Measurements from ENCODE around the gene CACNA2D1.

The CACNA2D1 gene

GRCh38 chr7:82230811-82231581 lies 212.6 kb downstream of the CACNA2D1 start:
- TF ChIP-seq, protein P1, sequence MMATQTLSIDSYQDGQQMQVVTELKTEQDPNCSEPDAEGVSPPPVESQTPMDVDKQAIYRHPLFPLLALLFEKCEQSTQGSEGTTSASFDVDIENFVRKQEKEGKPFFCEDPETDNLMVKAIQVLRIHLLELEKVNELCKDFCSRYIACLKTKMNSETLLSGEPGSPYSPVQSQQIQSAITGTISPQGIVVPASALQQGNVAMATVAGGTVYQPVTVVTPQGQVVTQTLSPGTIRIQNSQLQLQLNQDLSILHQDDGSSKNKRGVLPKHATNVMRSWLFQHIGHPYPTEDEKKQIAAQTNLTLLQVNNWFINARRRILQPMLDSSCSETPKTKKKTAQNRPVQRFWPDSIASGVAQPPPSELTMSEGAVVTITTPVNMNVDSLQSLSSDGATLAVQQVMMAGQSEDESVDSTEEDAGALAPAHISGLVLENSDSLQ (IDR thresholded peaks at IDR 0.05): no peak
- TF ChIP-seq L3MBTL2 (conservative IDR thresholded peaks at IDR 0.05) (no peak), LEF1 (IDR thresholded peaks at IDR 0.05; ENCODE audit: borderline replicate concordance) (no peak), CTBP1 (IDR thresholded peaks at IDR 0.05; ENCODE audit: borderline replicate concordance) (no peak), FOXA1 (IDR thresholded peaks at IDR 0.05) (no peak)
- POLR2A ChIA-PET: no interaction called here
- CTCF ChIA-PET: interaction anchor here (0.8 kb wide), 1 partner anchor 13 kb away, joined by 3 read pairs; no protein-coding TSS in a partner anchor
- DNase-seq (ENCODE audit: extremely low spot score): no peak

DNA sequence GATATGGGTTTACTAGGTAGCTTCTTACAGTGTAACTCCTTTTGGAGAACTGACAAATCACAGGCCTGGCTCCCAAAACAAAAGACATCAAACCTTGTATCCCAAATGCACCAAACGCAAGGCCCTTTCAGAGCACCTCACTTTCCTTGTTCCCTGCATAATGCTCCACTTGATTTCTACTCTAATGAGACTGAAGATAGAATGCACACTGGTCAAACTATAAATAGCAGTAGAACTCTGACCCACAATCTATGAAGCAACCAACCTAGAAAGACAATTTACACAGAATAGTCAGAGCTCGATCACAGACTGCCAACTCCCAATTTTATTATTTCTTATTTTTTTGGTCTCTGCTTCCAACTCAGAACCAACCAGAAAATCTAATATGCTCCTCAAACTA lies 214.4 kb downstream of the CACNA2D1 start:
- POLR2A ChIA-PET: no interaction called here
- DNase-seq (ENCODE audit: extremely low spot score): no peak
- TF ChIP-seq TARDBP (IDR thresholded peaks at IDR 0.05) (no peak), FOXK2 (IDR thresholded peaks at IDR 0.05) (no peak), LEF1 (IDR thresholded peaks at IDR 0.05; ENCODE audit: borderline replicate concordance) (no peak), FOXA1 (IDR thresholded peaks at IDR 0.05) (no peak), ARNT (IDR thresholded peaks at IDR 0.05) (no peak), FOXM1 (IDR thresholded peaks at IDR 0.05; ENCODE audit: borderline replicate concordance) (no peak), ELF4 (IDR thresholded peaks at IDR 0.05) (no peak)
- CTCF ChIA-PET: interaction anchor here (1.1 kb wide), 1 partner anchor 252 kb away, joined by 4 read pairs; no protein-coding TSS in a partner anchor

DNA sequence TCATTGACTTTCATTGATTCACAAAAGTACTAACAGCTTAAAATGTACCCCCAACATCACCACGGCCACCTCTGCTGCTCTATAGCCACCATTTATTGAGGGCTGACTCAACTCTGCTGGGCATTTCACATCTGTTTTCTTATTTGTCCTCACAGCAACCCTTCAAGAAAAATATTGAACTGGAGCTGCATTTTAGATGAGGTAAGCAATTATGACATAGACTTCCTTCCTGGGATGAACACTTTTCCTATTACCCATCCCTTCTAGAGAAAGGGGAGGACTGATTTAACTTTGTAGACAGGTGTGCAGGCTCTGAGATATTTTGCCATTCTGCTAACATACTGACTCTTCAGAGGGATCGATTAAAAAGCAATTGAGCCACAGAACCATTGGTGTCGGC lies 217.4 kb downstream of the CACNA2D1 start:
- TF ChIP-seq SP1 (IDR thresholded peaks at IDR 0.05) (no peak), NFRKB (IDR thresholded peaks at IDR 0.05) (no peak), ELF4 (IDR thresholded peaks at IDR 0.05) (no peak), CTBP1 (IDR thresholded peaks at IDR 0.05; ENCODE audit: borderline replicate concordance) (no peak), LEF1 (IDR thresholded peaks at IDR 0.05; ENCODE audit: borderline replicate concordance) (no peak), FOXM1 (IDR thresholded peaks at IDR 0.05; ENCODE audit: borderline replicate concordance) (no peak), FOXA1 (IDR thresholded peaks at IDR 0.05) (no peak), ZNF384 (IDR thresholded peaks at IDR 0.05) (no peak), TARDBP (IDR thresholded peaks at IDR 0.05) (no peak), FOXK2 (IDR thresholded peaks at IDR 0.05) (no peak), ARNT (IDR thresholded peaks at IDR 0.05) (no peak), HDGF (IDR thresholded peaks at IDR 0.05; ENCODE audit: borderline replicate concordance) (no peak), BHLHE40 (IDR thresholded peaks at IDR 0.05; ENCODE audit: borderline replicate concordance) (no peak)
- TF ChIP-seq, protein P1 (IDR thresholded peaks at IDR 0.05): no peak
- no peak for DNase-seq (ENCODE audit: extremely low spot score)
- ChIA-PET POLR2A (no interaction called here), CTCF (no interaction called here)

- ChIA-PET CTCF (no interaction called here), POLR2A (no interaction called here)
- DNase-seq (ENCODE audit: extremely low spot score): no peak
- TF ChIP-seq L3MBTL2 (conservative IDR thresholded peaks at IDR 0.05) (no peak), NFRKB (IDR thresholded peaks at IDR 0.05) (no peak), HDGF (IDR thresholded peaks at IDR 0.05; ENCODE audit: borderline replicate concordance) (no peak), ELF4 (IDR thresholded peaks at IDR 0.05) (no peak), SUZ12 (IDR thresholded peaks at IDR 0.05) (no peak), FOXK2 (IDR thresholded peaks at IDR 0.05) (no peak), ZNF384 (IDR thresholded peaks at IDR 0.05) (no peak), CTBP1 (IDR thresholded peaks at IDR 0.05; ENCODE audit: borderline replicate concordance) (no peak), FOXM1 (IDR thresholded peaks at IDR 0.05; ENCODE audit: borderline replicate concordance) (no peak), BHLHE40 (IDR thresholded peaks at IDR 0.05; ENCODE audit: borderline replicate concordance) (no peak), SP1 (IDR thresholded peaks at IDR 0.05) (no peak), ARNT (IDR thresholded peaks at IDR 0.05) (no peak), FOXA1 (IDR thresholded peaks at IDR 0.05) (no peak)
- TF ChIP-seq, protein P1 (IDR thresholded peaks at IDR 0.05): no peak
Observed at GRCh38 chr7:82224529-82224928, 219.0 kb downstream of the CACNA2D1 start.

DNA sequence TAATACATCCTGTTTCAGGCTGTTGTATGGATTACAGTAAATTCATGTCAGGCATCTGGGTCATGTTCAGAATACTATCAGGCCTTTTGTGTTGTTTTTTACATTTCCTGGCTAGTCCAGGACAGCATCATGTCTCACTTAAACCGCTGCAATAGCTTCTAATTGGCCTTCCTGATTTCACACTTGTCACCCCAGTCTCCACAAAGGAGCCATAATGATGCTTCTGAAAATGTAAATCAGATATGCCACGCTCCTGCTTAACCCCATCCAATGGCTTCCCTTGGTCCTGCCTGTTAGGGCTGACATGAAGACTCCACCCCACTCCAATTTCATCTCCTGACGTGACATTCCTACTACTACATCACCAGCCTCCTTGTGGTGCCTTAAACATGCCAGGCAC lies 220.0 kb downstream of the CACNA2D1 start:
- no peak for DNase-seq (ENCODE audit: extremely low spot score)
- ChIA-PET POLR2A (no interaction called here), CTCF (no interaction called here)
- TF ChIP-seq ELF4 (IDR thresholded peaks at IDR 0.05) (no peak), ZNF384 (IDR thresholded peaks at IDR 0.05) (no peak), TARDBP (IDR thresholded peaks at IDR 0.05) (no peak)

- ChIA-PET CTCF (no interaction called here), POLR2A (no interaction called here)
- TF ChIP-seq FOXK2 (IDR thresholded peaks at IDR 0.05) (no peak), FOXA1 (IDR thresholded peaks at IDR 0.05) (no peak), LEF1 (IDR thresholded peaks at IDR 0.05; ENCODE audit: borderline replicate concordance) (no peak), NFRKB (IDR thresholded peaks at IDR 0.05) (no peak), SUZ12 (IDR thresholded peaks at IDR 0.05) (no peak), BHLHE40 (IDR thresholded peaks at IDR 0.05; ENCODE audit: borderline replicate concordance) (no peak), ZNF384 (IDR thresholded peaks at IDR 0.05) (no peak), ARNT (IDR thresholded peaks at IDR 0.05) (no peak), SP1 (IDR thresholded peaks at IDR 0.05) (no peak), ELF4 (IDR thresholded peaks at IDR 0.05) (no peak), TARDBP (IDR thresholded peaks at IDR 0.05) (no peak), L3MBTL2 (conservative IDR thresholded peaks at IDR 0.05) (no peak), CTBP1 (IDR thresholded peaks at IDR 0.05; ENCODE audit: borderline replicate concordance) (no peak), HDGF (IDR thresholded peaks at IDR 0.05; ENCODE audit: borderline replicate concordance) (no peak)
- TF ChIP-seq, protein P1 (IDR thresholded peaks at IDR 0.05): no peak
- no peak for DNase-seq (ENCODE audit: extremely low spot score)
Observed at GRCh38 chr7:82221152-82221674, 222.4 kb downstream of the CACNA2D1 start.
